ENCODE data around the gene CMIP.

CMIP gene

DNA sequence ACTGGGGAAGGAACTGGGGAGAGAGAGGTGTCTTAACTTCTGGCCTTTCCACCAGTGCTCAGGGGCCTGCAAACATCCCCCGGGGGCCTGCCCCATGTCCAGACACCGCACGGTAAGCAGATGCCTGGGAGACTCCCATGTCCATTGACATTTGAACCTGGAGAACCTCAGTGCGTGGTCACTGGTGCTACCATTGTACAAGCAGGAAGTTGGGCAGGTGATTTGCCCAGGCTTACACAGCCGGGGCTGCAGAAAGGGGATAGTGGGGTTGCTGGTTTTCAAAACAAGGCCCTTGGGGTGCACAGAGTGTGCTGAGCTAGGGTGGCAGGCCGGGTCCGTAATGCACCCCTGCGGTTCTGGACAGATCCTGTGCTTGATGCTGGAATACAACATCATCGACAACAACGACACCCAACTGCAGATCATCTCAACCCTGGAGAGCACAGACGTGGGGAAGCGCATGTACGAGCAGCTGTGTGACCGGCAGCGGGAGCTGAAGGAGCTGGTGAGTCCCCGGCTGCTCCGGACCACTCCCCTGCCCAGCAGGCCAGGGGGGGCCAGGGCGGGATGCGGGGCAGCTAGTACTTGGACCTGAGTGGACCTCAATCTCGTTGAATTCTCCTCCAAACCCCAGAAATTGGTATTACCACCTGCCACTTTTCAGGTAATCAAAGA lies 256.8 kb downstream of the CMIP start:
- Histone ChIP-seq H3K9me2 (replicated peaks; ENCODE audit: low read depth, low read length) (no peaks in the 10 kb centered on the region), H4K20me1 (ENCODE audit: insufficient read depth, low read length, poor library complexity, severe bottlenecking) (no peaks in the 10 kb centered on the region), H3K36me3 (ENCODE audit: insufficient read depth, low read length) (peaks cover 22% of the 10 kb centered on the region; the same call in 1 of the 2 replicates), H2AFZ (ENCODE audit: low read length) (no peak overlapping the region), H3K4me3 (ENCODE audit: low read length, poor library complexity, severe bottlenecking) (no peak overlapping the region), H3K4me1 (ENCODE audit: insufficient read depth, low read length, poor library complexity, severe bottlenecking) (no peaks in the 10 kb centered on the region), H3K27me3 (ENCODE audit: insufficient read depth, low read length, poor library complexity, severe bottlenecking) (no peaks in the 10 kb centered on the region), H3K9ac (ENCODE audit: low read depth, low read length, poor library complexity, severe bottlenecking) (no peak overlapping the region), H3K4me2 (ENCODE audit: low read depth, low read length, poor library complexity, severe bottlenecking) (no peak overlapping the region), H3K9me3 (ENCODE audit: insufficient read depth, low read depth, low read length) (no peaks in the 10 kb centered on the region), H3F3A (ENCODE audit: low read depth) (no peaks in the 10 kb centered on the region), H3K79me2 (ENCODE audit: insufficient read depth, low read length) (no peaks in the 10 kb centered on the region)
- no peak for TF ChIP-seq EZH2phosphoT487 (IDR thresholded peaks at IDR 0.05; ENCODE audit: borderline replicate concordance)

DNA sequence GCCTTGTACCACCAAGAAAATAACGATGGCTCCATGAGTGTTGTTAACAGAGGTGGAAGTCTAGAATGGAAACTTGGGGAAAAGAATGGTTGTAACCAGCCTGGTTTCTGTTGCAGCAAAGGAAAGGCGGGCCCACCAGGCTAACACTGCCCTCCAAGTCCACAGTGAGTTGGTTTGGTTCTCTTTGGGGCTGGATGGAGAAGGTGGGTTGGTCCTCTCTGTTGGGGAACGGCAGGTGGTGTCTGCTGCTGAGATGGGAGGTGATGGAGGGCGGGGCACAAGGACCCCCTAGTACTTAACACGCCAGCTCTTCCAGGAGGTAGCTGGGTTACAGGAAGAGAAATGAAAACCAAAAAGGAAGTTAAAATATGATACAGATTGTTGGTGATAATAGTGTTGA lies 257.9 kb downstream of the CMIP start:
- H3K79me2 ChIP-seq (ENCODE audit: insufficient read depth, low read length): no peaks in the 10 kb centered on the region
- TF ChIP-seq, protein P1, sequence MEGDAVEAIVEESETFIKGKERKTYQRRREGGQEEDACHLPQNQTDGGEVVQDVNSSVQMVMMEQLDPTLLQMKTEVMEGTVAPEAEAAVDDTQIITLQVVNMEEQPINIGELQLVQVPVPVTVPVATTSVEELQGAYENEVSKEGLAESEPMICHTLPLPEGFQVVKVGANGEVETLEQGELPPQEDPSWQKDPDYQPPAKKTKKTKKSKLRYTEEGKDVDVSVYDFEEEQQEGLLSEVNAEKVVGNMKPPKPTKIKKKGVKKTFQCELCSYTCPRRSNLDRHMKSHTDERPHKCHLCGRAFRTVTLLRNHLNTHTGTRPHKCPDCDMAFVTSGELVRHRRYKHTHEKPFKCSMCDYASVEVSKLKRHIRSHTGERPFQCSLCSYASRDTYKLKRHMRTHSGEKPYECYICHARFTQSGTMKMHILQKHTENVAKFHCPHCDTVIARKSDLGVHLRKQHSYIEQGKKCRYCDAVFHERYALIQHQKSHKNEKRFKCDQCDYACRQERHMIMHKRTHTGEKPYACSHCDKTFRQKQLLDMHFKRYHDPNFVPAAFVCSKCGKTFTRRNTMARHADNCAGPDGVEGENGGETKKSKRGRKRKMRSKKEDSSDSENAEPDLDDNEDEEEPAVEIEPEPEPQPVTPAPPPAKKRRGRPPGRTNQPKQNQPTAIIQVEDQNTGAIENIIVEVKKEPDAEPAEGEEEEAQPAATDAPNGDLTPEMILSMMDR (conservative IDR thresholded peaks at IDR 0.05; ENCODE audit: low read length): no peak
- TF ChIP-seq EZH2phosphoT487 (IDR thresholded peaks at IDR 0.05; ENCODE audit: borderline replicate concordance): no peak
- H3K4me2 ChIP-seq (ENCODE audit: low read depth, low read length, poor library complexity, severe bottlenecking): no peak overlapping the region
- H3K4me3 ChIP-seq (ENCODE audit: low read length, poor library complexity, severe bottlenecking): no peak overlapping the region
- no peak overlapping the region for H3K9ac ChIP-seq (ENCODE audit: low read depth, low read length, poor library complexity, severe bottlenecking)
- H3F3A ChIP-seq (ENCODE audit: low read depth): no peaks in the 10 kb centered on the region
- H3K27me3 ChIP-seq (ENCODE audit: insufficient read depth, low read length, poor library complexity, severe bottlenecking): no peaks in the 10 kb centered on the region
- H3K4me1 ChIP-seq (ENCODE audit: insufficient read depth, low read length, poor library complexity, severe bottlenecking): no peaks in the 10 kb centered on the region
- no peak overlapping the region for H2AFZ ChIP-seq (ENCODE audit: low read length)
- H4K20me1 ChIP-seq (ENCODE audit: insufficient read depth, low read length, poor library complexity, severe bottlenecking): no peaks in the 10 kb centered on the region
- H3K9me3 ChIP-seq (ENCODE audit: insufficient read depth, low read depth, low read length): no peaks in the 10 kb centered on the region
- H3K9me2 ChIP-seq (replicated peaks; ENCODE audit: low read depth, low read length): no peaks in the 10 kb centered on the region
- peaks cover 31% of the 10 kb centered on the region; the same call in 1 of the 2 replicates for H3K36me3 ChIP-seq (ENCODE audit: insufficient read depth, low read length)

DNA sequence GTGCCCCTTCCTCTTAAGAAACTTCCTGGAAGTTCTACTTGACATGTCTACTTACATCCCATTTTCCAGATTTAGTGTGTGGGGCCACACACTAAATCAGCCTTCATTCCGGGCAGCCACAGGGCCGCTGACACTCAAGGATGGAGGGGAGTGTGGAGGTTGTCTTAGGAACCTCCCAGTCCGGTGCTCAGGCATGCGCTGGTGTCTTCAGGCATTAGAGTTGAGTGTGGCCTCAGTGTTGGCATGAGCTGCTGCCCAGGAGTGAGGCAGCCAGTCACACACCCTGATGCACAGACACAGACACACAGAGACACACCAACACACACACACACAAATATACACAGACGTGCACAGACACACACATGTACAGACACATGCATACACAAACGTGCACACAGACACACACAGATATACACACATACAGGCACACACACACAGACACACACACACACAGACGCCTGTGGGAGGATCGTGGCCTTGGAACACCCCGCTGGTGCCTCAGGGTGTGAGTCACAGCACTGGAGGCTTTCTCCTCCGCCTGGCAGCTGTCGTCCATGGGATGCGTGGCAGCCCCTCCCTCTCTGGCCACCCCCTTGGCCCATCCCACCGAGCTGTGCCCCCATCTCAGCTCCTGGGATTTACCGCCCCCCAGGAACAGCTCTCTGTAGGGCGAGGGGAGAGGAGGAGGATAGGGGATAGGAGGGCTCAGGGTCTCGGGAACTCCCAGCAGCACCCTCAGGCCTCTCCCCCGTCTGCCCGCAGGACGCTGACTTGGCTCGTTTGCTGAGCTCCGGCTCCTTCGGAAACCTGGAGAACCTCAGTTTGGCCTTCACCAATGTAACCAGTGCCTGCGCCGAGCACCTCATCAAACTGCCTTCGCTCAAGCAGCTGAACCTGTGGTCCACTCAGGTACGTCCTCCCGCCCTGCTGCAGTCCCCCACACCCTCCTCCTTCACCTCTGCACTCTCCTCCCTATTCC lies 258.9 kb downstream of the CMIP start:
- Histone ChIP-seq H3K4me2 (ENCODE audit: low read depth, low read length, poor library complexity, severe bottlenecking) (no peak overlapping the region), H2AFZ (ENCODE audit: low read length) (no peak overlapping the region), H3K4me1 (ENCODE audit: insufficient read depth, low read length, poor library complexity, severe bottlenecking) (no peaks in the 10 kb centered on the region), H3F3A (ENCODE audit: low read depth) (no peaks in the 10 kb centered on the region), H3K36me3 (ENCODE audit: insufficient read depth, low read length) (peaks cover 37% of the 10 kb centered on the region; the same call in 1 of the 2 replicates), H3K9ac (ENCODE audit: low read depth, low read length, poor library complexity, severe bottlenecking) (no peak overlapping the region), H3K27me3 (ENCODE audit: insufficient read depth, low read length, poor library complexity, severe bottlenecking) (no peaks in the 10 kb centered on the region), H3K4me3 (ENCODE audit: low read length, poor library complexity, severe bottlenecking) (no peak overlapping the region), H3K79me2 (ENCODE audit: insufficient read depth, low read length) (no peaks in the 10 kb centered on the region), H3K9me3 (ENCODE audit: insufficient read depth, low read depth, low read length) (no peaks in the 10 kb centered on the region), H3K9me2 (replicated peaks; ENCODE audit: low read depth, low read length) (no peaks in the 10 kb centered on the region), H4K20me1 (ENCODE audit: insufficient read depth, low read length, poor library complexity, severe bottlenecking) (no peaks in the 10 kb centered on the region)
- TF ChIP-seq, protein P1 (conservative IDR thresholded peaks at IDR 0.05; ENCODE audit: low read length): no peak
- TF ChIP-seq EZH2phosphoT487 (IDR thresholded peaks at IDR 0.05; ENCODE audit: borderline replicate concordance): no peak

Data from Loucy (cell line).